ENCODE data around the gene COL20A1. TPM values are rescaled to one million over a fixed set of nuclear protein-coding genes. Genes with fewer than 3 reads are reported as not detected.
"Not testable (repeated sequence)": the region's sequence is repeated elsewhere in the genome, so short reads cannot be mapped to it uniquely, and the experiment has no call there.

Gene COL20A1
- total RNA-seq, 1 donor from 2014 or later, result not detected

GRCh38 chr20:63332488-63333240 lies 39.7 kb downstream of the COL20A1 start:
- Mint-ChIP-seq H3K4me1 (ENCODE audit: unreplicated experiment) (peaks cover 23% of the 10 kb centered on the region), H3K27me3 (ENCODE audit: unreplicated experiment) (peaks cover 9% of the 10 kb centered on the region), H3K27ac (ENCODE audit: unreplicated experiment) (no peak overlapping the region), H3K36me3 (ENCODE audit: low read depth, unreplicated experiment) (no peaks in the 10 kb centered on the region), H3K4me3 (ENCODE audit: unreplicated experiment) (no peak overlapping the region), H3K9me3 (ENCODE audit: unreplicated experiment) (peaks cover 8% of the 10 kb centered on the region)
- DNase-seq (ENCODE audit: low spot score), result no peak
- no peak for TF ChIP-seq CTCF (IDR thresholded peaks at IDR 0.05; ENCODE audit: unreplicated experiment)

GRCh38 chr20:63333241-63333836 lies 40.4 kb downstream of the COL20A1 start:
- Mint-ChIP-seq H3K27me3 (ENCODE audit: unreplicated experiment) (peaks cover 9% of the 10 kb centered on the region), H3K27ac (ENCODE audit: unreplicated experiment) (no peak overlapping the region), H3K9me3 (ENCODE audit: unreplicated experiment) (peaks cover 8% of the 10 kb centered on the region), H3K36me3 (ENCODE audit: low read depth, unreplicated experiment) (no peaks in the 10 kb centered on the region), H3K4me1 (ENCODE audit: unreplicated experiment) (peaks cover 27% of the 10 kb centered on the region), H3K4me3 (ENCODE audit: unreplicated experiment) (peak overlapping the region; percentile 68)
- no peak for DNase-seq (ENCODE audit: low spot score)
- TF ChIP-seq CTCF (IDR thresholded peaks at IDR 0.05; ENCODE audit: unreplicated experiment), result no peak

- Mint-ChIP-seq H3K36me3 (ENCODE audit: low read depth, unreplicated experiment) (no peaks in the 10 kb centered on the region), H3K27ac (ENCODE audit: unreplicated experiment) (no peak overlapping the region)
Observed at GRCh38 chr20:63334356-63334755, 41.4 kb downstream of the COL20A1 start.

GRCh38 chr20:63335060-63335459 lies 42.1 kb downstream of the COL20A1 start:
- H3K27ac Mint-ChIP-seq (ENCODE audit: unreplicated experiment); H3K36me3 Mint-ChIP-seq (ENCODE audit: low read depth, unreplicated experiment); DNase-seq (ENCODE audit: low spot score); H3K4me3 Mint-ChIP-seq (ENCODE audit: unreplicated experiment); H3K9me3 Mint-ChIP-seq (ENCODE audit: unreplicated experiment): not testable (repeated sequence)
- Mint-ChIP-seq H3K27me3 (ENCODE audit: unreplicated experiment) (peaks cover 11% of the 10 kb centered on the region), H3K4me1 (ENCODE audit: unreplicated experiment) (peaks cover 28% of the 10 kb centered on the region)

More at GRCh38 chr20:63334356-63334755, 41.4 kb downstream of the COL20A1 start:
- no peak for DNase-seq (ENCODE audit: low spot score)
- Mint-ChIP-seq H3K9me3 (ENCODE audit: unreplicated experiment) (peaks cover 8% of the 10 kb centered on the region), H3K27me3 (ENCODE audit: unreplicated experiment) (peaks cover 11% of the 10 kb centered on the region), H3K4me1 (ENCODE audit: unreplicated experiment) (peaks cover 28% of the 10 kb centered on the region), H3K4me3 (ENCODE audit: unreplicated experiment) (no peak overlapping the region)
- no peak for TF ChIP-seq CTCF (IDR thresholded peaks at IDR 0.05; ENCODE audit: unreplicated experiment)

GRCh38 chr20:63335711-63336110 lies 42.7 kb downstream of the COL20A1 start:
- peak overlapping the region; percentile 81 for H3K27ac Mint-ChIP-seq (ENCODE audit: unreplicated experiment)
- H3K27me3 Mint-ChIP-seq (ENCODE audit: unreplicated experiment), result peaks cover 11% of the 10 kb centered on the region
- peaks cover 30% of the 10 kb centered on the region for H3K4me1 Mint-ChIP-seq (ENCODE audit: unreplicated experiment)
- DNase-seq (ENCODE audit: low spot score), result peak; percentile 31
- TF ChIP-seq CTCF (IDR thresholded peaks at IDR 0.05; ENCODE audit: unreplicated experiment), result no peak
- no peaks in the 10 kb centered on the region for H3K36me3 Mint-ChIP-seq (ENCODE audit: low read depth, unreplicated experiment)
- H3K4me3 Mint-ChIP-seq (ENCODE audit: unreplicated experiment), result no peak overlapping the region
- H3K9me3 Mint-ChIP-seq (ENCODE audit: unreplicated experiment), result peaks cover 8% of the 10 kb centered on the region
